GM23248 (cell line): ENCODE measurements around the gene FOXA1.

Experiments
- EZH2 ChIP-seq: fragments of 200-600 bp; sonication (generic); IDR thresholded peaks from 2 replicates; pipeline ENCODE4 v1.6.1; 2018; ENCODE audit warnings: antibody characterized with exemption, mild to moderate bottlenecking; ENCODE audit not compliant: insufficient read depth, poor library complexity, severe bottlenecking
- EZH2phosphoT487 ChIP-seq: fragments of 200-600 bp; sonication (generic); IDR thresholded peaks from 2 replicates; pipeline ENCODE4 v1.6.1; 2018; ENCODE audit warnings: antibody characterized with exemption, moderate library complexity, mild to moderate bottlenecking, low read depth; ENCODE audit not compliant: insufficient read depth

DNA sequence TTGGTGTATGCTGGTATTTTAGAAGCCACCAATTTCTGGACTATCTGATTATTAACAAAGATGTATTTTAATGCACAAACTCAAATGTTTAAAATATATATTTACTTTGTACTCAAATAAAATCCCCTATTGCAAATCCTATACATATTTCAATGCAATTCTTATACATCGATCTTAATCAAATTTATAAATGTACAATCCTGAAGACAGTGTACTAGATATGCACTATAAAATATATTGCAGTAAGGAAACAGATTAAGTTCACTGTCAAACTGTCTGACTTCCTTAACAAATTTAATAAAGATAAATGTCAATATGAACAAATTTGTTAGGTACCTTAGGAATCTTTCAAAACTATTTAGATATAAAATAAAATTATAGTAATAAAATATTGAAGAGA is 43.9 kb downstream of the FOXA1 start:
- no peak for TF ChIP-seq EZH2
- TF ChIP-seq EZH2phosphoT487, result no peak
